Neural crest cell (in vitro differentiated cells): ENCODE data around the gene VTN. TPM values are rescaled to one million over a fixed set of nuclear protein-coding genes. Genes with fewer than 3 reads are reported as not detected.

ENCODE experiments used
- DNase-seq: peaks from one replicate; pipeline ENCODE4 v3.0.0; 2021; ENCODE audit warnings: low read depth, mixed read lengths, low spot score
- H3K27ac Mint-ChIP-seq: one replicate; pipeline ENCODE4 v1.8.0; 2021; ENCODE audit warnings: mild to moderate bottlenecking, mixed read lengths; ENCODE audit not compliant: unreplicated experiment
- H3K27me3 Mint-ChIP-seq: 2 replicates; pipeline ENCODE4 v1.8.0; 2021; ENCODE audit warnings: low read depth, mild to moderate bottlenecking, mixed read lengths
- H3K36me3 Mint-ChIP-seq: 2 replicates; pipeline ENCODE4 v1.8.0; 2021; ENCODE audit warnings: low read depth, mild to moderate bottlenecking, mixed read lengths
- H3K4me1 Mint-ChIP-seq: 2 replicates; pipeline ENCODE4 v1.8.0; 2021; ENCODE audit warnings: mixed read lengths
- H3K4me3 Mint-ChIP-seq: one replicate; pipeline ENCODE4 v1.8.0; 2021; ENCODE audit warnings: mild to moderate bottlenecking, mixed read lengths
- H3K9me3 Mint-ChIP-seq: 2 replicates; pipeline ENCODE4 v1.8.0; 2021; ENCODE audit warnings: mixed read lengths
- CTCF ChIP-seq: fragments of 200-600 bp; sonication (generic); conservative IDR thresholded peaks from 2 replicates; pipeline ENCODE4 v1.5.0; 2021; ENCODE audit warnings: antibody characterized with exemption, mild to moderate bottlenecking
- total RNA-seq: library from RNA; stranded (reverse); gene quantifications from 2 replicates; pipeline ENCODE4 v1.2.1, GENCODE V29; 2021

VTN gene
- total RNA-seq, 1 donor from 2014 or later = 0.40 TPM

GRCh38 chr17:28363186-28363585 lies 6.9 kb downstream of the VTN start:
- no peak for DNase-seq
- no peak for TF ChIP-seq CTCF
- H3K27me3 Mint-ChIP-seq = no peaks in the 10 kb centered on the region
- peak overlapping the region; percentile 27 for H3K4me3 Mint-ChIP-seq
- H3K27ac Mint-ChIP-seq = no peak overlapping the region
- peaks cover 4% of the 10 kb centered on the region for H3K4me1 Mint-ChIP-seq
- H3K9me3 Mint-ChIP-seq = no peaks in the 10 kb centered on the region
- H3K36me3 Mint-ChIP-seq = no peaks in the 10 kb centered on the region

- TF ChIP-seq CTCF = no peak
- H3K27ac Mint-ChIP-seq = peak overlapping the region; percentile 97
- H3K4me1 Mint-ChIP-seq = peaks cover 21% of the 10 kb centered on the region
- DNase-seq = no peak
- no peaks in the 10 kb centered on the region for H3K36me3 Mint-ChIP-seq
- no peaks in the 10 kb centered on the region for H3K27me3 Mint-ChIP-seq
- no peaks in the 10 kb centered on the region for H3K9me3 Mint-ChIP-seq
- H3K4me3 Mint-ChIP-seq = peak overlapping the region; percentile 97
Observed at GRCh38 chr17:28357901-28358197, 12.3 kb downstream of the VTN start.

- no peak for TF ChIP-seq CTCF
- Mint-ChIP-seq H3K9me3 (no peaks in the 10 kb centered on the region), H3K27ac (peak within 1 kb of the TSS; percentile 97), H3K36me3 (no peaks in the 10 kb centered on the region), H3K4me1 (peaks cover 21% of the 10 kb centered on the region), H3K27me3 (no peaks in the 10 kb centered on the region), H3K4me3 (peak within 1 kb of the TSS; percentile 97)
- peak; percentile 89 for DNase-seq
Observed at GRCh38 chr17:28357061-28357900, 12.8 kb downstream of the VTN start, which contains the start of gene POLDIP2. POLDIP2 (minus strand) TSS chr17:28357527; CDS start chr17:28357448, 79 bp downstream.

- Mint-ChIP-seq H3K27me3 (no peaks in the 10 kb centered on the region), H3K36me3 (peaks cover 10% of the 10 kb centered on the region), H3K4me3 (no peak overlapping the region), H3K4me1 (no peaks in the 10 kb centered on the region), H3K9me3 (no peaks in the 10 kb centered on the region), H3K27ac (no peak overlapping the region)
- no peak for TF ChIP-seq CTCF
- no peak for DNase-seq
Observed at GRCh38 chr17:28350271-28350670, 19.8 kb downstream of the VTN start.

- H3K9me3 Mint-ChIP-seq = no peaks in the 10 kb centered on the region
- no peak overlapping the region for H3K27ac Mint-ChIP-seq
- no peak for TF ChIP-seq CTCF
- no peaks in the 10 kb centered on the region for H3K4me1 Mint-ChIP-seq
- no peaks in the 10 kb centered on the region for H3K27me3 Mint-ChIP-seq
- H3K4me3 Mint-ChIP-seq = no peak overlapping the region
- DNase-seq = no peak
- H3K36me3 Mint-ChIP-seq = peaks cover 10% of the 10 kb centered on the region
Observed at GRCh38 chr17:28348979-28349378, 21.1 kb downstream of the VTN start.
